Neural progenitor cell (in vitro differentiated cells): ENCODE data around the gene ARHGAP15. TPM values are rescaled to one million over a fixed set of nuclear protein-coding genes. Genes with fewer than 3 reads are reported as not detected.
A peak's percentile ranks its signal among the peaks of the same experiment; 100 is the strongest.

ENCODE experiments used
- DNase-seq: peaks from one replicate; pipeline ENCODE4 v3.0.0-alpha.2; 2016; ENCODE audit warnings: low spot score
- H2AFZ ChIP-seq: fragments of 200-600 bp; sonication (generic); replicated peaks from 2 replicates; pipeline ENCODE4 v1.6.1; 2016; ENCODE audit warnings: antibody characterized with exemption
- H3F3A ChIP-seq: fragments of 200-600 bp; sonication (generic); 2 replicates; pipeline ENCODE4 v1.6.1; 2016; ENCODE audit warnings: antibody characterized with exemption, low read depth
- H3K27ac ChIP-seq: fragments of 200-600 bp; sonication (generic); 2 replicates; pipeline ENCODE4 v1.5.1; 2016; ENCODE audit warnings: mild to moderate bottlenecking
- H3K27me3 ChIP-seq: fragments of 200-600 bp; sonication (generic); 2 replicates; pipeline ENCODE4 v1.6.1; 2016; ENCODE audit warnings: mild to moderate bottlenecking, moderate library complexity
- H3K36me3 ChIP-seq: fragments of 200-600 bp; sonication (generic); 2 replicates; pipeline ENCODE4 v1.5.1; 2016
- H3K4me1 ChIP-seq: fragments of 200-600 bp; sonication (generic); 2 replicates; pipeline ENCODE4 v1.6.1; 2016; ENCODE audit warnings: mixed run types
- H3K4me2 ChIP-seq: fragments of 200-600 bp; sonication (generic); 2 replicates; pipeline ENCODE4 v1.6.1; 2016
- H3K4me3 ChIP-seq: fragments of 200-600 bp; sonication (generic); 2 replicates; pipeline ENCODE4 v1.5.1; 2016
- H3K79me2 ChIP-seq: fragments of 200-600 bp; sonication (generic); 2 replicates; pipeline ENCODE4 v1.6.1; 2016; ENCODE audit warnings: low read depth
- H3K9ac ChIP-seq: fragments of 200-600 bp; sonication (generic); 2 replicates; pipeline ENCODE4 v1.6.1; 2016
- H3K9me3 ChIP-seq: fragments of 200-600 bp; sonication (generic); 2 replicates; pipeline ENCODE4 v1.5.1; 2016; ENCODE audit warnings: low read depth
- H4K20me1 ChIP-seq: fragments of 200-600 bp; sonication (generic); 2 replicates; pipeline ENCODE4 v1.6.1; 2016; ENCODE audit warnings: low read depth
- H3K27ac Mint-ChIP-seq: 3 replicates; pipeline ENCODE4 v1.8.0; 2021; ENCODE audit warnings: mixed read lengths
- H3K27me3 Mint-ChIP-seq: 2 replicates; pipeline ENCODE4 v1.8.0; 2022; ENCODE audit warnings: low read depth, mild to moderate bottlenecking, inconsistent platforms, moderate library complexity, mixed read lengths; ENCODE audit not compliant: insufficient read depth
- H3K36me3 Mint-ChIP-seq: 3 replicates; pipeline ENCODE4 v1.8.0; 2021; ENCODE audit warnings: mixed read lengths
- H3K4me1 Mint-ChIP-seq: 3 replicates; pipeline ENCODE4 v1.8.0; 2021; ENCODE audit warnings: mixed read lengths
- H3K4me3 Mint-ChIP-seq: 3 replicates; pipeline ENCODE4 v1.8.0; 2021; ENCODE audit warnings: mild to moderate bottlenecking, moderate library complexity, mixed read lengths
- H3K9me3 Mint-ChIP-seq: 3 replicates; pipeline ENCODE4 v1.8.0; 2020; ENCODE audit warnings: mixed read lengths
- CTCF ChIP-seq: fragments of 200-600 bp; sonication (generic); IDR thresholded peaks from 2 replicates; pipeline ENCODE4 v1.5.1; 2017; ENCODE audit warnings: antibody characterized with exemption, mild to moderate bottlenecking
- EZH2 ChIP-seq: fragments of 200-600 bp; sonication (generic); IDR thresholded peaks from 2 replicates; pipeline ENCODE4 v1.6.1; 2017; ENCODE audit warnings: antibody characterized with exemption, mild to moderate bottlenecking, moderate library complexity
- EZH2phosphoT487 ChIP-seq: fragments of 200-600 bp; sonication (generic); IDR thresholded peaks from 2 replicates; pipeline ENCODE4 v1.6.1; 2017; ENCODE audit warnings: antibody characterized with exemption
- total RNA-seq: library from RNA; depleted of rRNA; stranded (reverse); fragments of >200 nt; gene quantifications from 2 replicates; pipeline ENCODE4 v1.2.3, GENCODE V29; 2015; ENCODE audit warnings: low replicate concordance

Gene ARHGAP15
- total RNA-seq, 1 donor from 2014 or later: 5.9 TPM

GRCh38 chr2:143575340-143575739, 446.1 kb downstream of the ARHGAP15 start:
- Histone ChIP-seq H2AFZ (peak overlapping the region; percentile 0), H3F3A (no peaks in the 10 kb centered on the region), H3K9me3 (no peaks in the 10 kb centered on the region), H3K27ac (no peak overlapping the region), H3K4me1 (no peaks in the 10 kb centered on the region), H3K4me3 (no peak overlapping the region), H3K9ac (no peak overlapping the region), H3K27me3 (no peaks in the 10 kb centered on the region), H3K36me3 (no peaks in the 10 kb centered on the region), H4K20me1 (no peaks in the 10 kb centered on the region), H3K4me2 (no peak overlapping the region), H3K79me2 (no peaks in the 10 kb centered on the region)
- TF ChIP-seq CTCF (peak; percentile 57), EZH2 (no peak)
- Mint-ChIP-seq H3K27me3 (no peaks in the 10 kb centered on the region), H3K27ac (no peak overlapping the region), H3K4me3 (no peak overlapping the region), H3K36me3 (no peaks in the 10 kb centered on the region), H3K9me3 (no peaks in the 10 kb centered on the region), H3K4me1 (no peaks in the 10 kb centered on the region)
- peak; percentile 46 for DNase-seq

- H3K4me1 ChIP-seq: peaks cover 5% of the 10 kb centered on the region
- no peak overlapping the region for H3K4me3 ChIP-seq
- H2AFZ ChIP-seq: no peak overlapping the region
- no peak overlapping the region for H3K27ac ChIP-seq
- no peaks in the 10 kb centered on the region for H3K36me3 Mint-ChIP-seq
- H3K27ac Mint-ChIP-seq: no peak overlapping the region
- no peak for DNase-seq
- no peaks in the 10 kb centered on the region for H3K79me2 ChIP-seq
- H3K4me1 Mint-ChIP-seq: no peaks in the 10 kb centered on the region
- H3K27me3 Mint-ChIP-seq: no peaks in the 10 kb centered on the region
- no peak overlapping the region for H3K9ac ChIP-seq
- no peaks in the 10 kb centered on the region for H3K9me3 Mint-ChIP-seq
- no peaks in the 10 kb centered on the region for H3K36me3 ChIP-seq
- H3F3A ChIP-seq: no peaks in the 10 kb centered on the region
- no peaks in the 10 kb centered on the region for H3K9me3 ChIP-seq
- TF ChIP-seq CTCF: no peak
- TF ChIP-seq EZH2phosphoT487: no peak
- no peak for TF ChIP-seq EZH2
- no peaks in the 10 kb centered on the region for H4K20me1 ChIP-seq
- H3K27me3 ChIP-seq: no peaks in the 10 kb centered on the region
- no peak overlapping the region for H3K4me2 ChIP-seq
- H3K4me3 Mint-ChIP-seq: no peak overlapping the region
Observed at GRCh38 chr2:143577489-143577888, 448.3 kb downstream of the ARHGAP15 start.

DNA sequence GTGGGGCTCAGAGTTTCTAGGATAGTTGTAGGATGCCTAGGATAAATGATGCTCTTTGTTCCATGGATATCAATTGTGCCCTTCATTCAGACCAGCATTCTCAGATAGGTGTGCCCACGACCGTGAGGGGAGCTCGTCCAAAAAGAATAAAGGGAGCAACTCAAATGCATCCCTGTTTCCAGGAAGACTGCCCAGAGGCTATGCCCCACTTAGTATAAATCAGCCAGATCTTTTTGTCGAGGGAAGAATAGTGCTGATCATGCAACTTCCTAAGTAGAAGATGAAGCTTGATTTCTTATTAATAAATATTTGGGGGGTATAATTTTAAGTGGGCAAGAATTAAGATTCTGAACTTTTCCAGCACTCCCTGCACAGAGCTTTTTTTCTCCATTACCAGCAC, 450.2 kb downstream of the ARHGAP15 start:
- TF ChIP-seq CTCF (no peak), EZH2phosphoT487 (no peak), EZH2 (no peak)
- no peaks in the 10 kb centered on the region for H3K36me3 Mint-ChIP-seq
- H3K9ac ChIP-seq: no peak overlapping the region
- H3K79me2 ChIP-seq: no peaks in the 10 kb centered on the region
- no peaks in the 10 kb centered on the region for H3K4me1 Mint-ChIP-seq
- no peak overlapping the region for H3K4me2 ChIP-seq
- DNase-seq: no peak
- H3K4me3 Mint-ChIP-seq: no peak overlapping the region
- H3K9me3 ChIP-seq: no peaks in the 10 kb centered on the region
- no peaks in the 10 kb centered on the region for H3K9me3 Mint-ChIP-seq
- no peaks in the 10 kb centered on the region for H3F3A ChIP-seq
- H3K27me3 ChIP-seq: no peaks in the 10 kb centered on the region
- no peak overlapping the region for H3K4me3 ChIP-seq
- no peak overlapping the region for H3K27ac Mint-ChIP-seq
- peaks cover 11% of the 10 kb centered on the region for H3K4me1 ChIP-seq
- H3K27ac ChIP-seq: no peak overlapping the region
- no peaks in the 10 kb centered on the region for H3K27me3 Mint-ChIP-seq
- H4K20me1 ChIP-seq: no peaks in the 10 kb centered on the region
- no peaks in the 10 kb centered on the region for H3K36me3 ChIP-seq
- H2AFZ ChIP-seq: no peak overlapping the region

DNA sequence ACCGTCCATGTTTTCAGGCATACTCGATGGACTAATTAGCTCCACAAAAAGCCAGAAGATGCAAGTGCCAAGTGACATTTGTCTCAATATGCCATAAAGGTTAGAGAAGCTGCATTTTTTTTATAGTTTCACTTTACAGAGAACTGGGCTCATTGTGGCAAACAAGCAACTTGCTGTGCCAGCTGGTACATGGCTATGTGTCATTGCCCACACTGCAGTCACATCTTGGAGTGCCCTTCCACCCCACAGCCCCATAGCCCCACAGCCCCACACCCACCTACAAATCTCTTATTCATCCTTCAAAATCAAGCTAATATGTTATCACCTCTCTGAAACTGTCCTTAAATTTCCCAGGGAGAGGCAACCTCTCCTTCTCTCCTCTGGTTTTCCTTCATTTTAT, 451.9 kb downstream of the ARHGAP15 start:
- no peaks in the 10 kb centered on the region for H3K9me3 Mint-ChIP-seq

More for the DNA sequence above, 451.9 kb downstream of the ARHGAP15 start:
- Histone ChIP-seq H3K27me3 (no peaks in the 10 kb centered on the region), H2AFZ (no peak overlapping the region), H3K36me3 (no peaks in the 10 kb centered on the region), H3K79me2 (no peaks in the 10 kb centered on the region), H3K4me3 (no peak overlapping the region), H4K20me1 (no peaks in the 10 kb centered on the region), H3K9ac (no peak overlapping the region), H3K27ac (no peak overlapping the region), H3K4me2 (no peak overlapping the region), H3K9me3 (no peaks in the 10 kb centered on the region), H3K4me1 (peaks cover 11% of the 10 kb centered on the region), H3F3A (no peaks in the 10 kb centered on the region)
- TF ChIP-seq EZH2phosphoT487 (no peak), CTCF (no peak), EZH2 (no peak)
- no peaks in the 10 kb centered on the region for H3K36me3 Mint-ChIP-seq
- no peak overlapping the region for H3K27ac Mint-ChIP-seq
- no peak overlapping the region for H3K4me3 Mint-ChIP-seq
- no peak for DNase-seq
- no peaks in the 10 kb centered on the region for H3K27me3 Mint-ChIP-seq
- H3K4me1 Mint-ChIP-seq: no peaks in the 10 kb centered on the region
